ENCODE measurements around the gene H3-3A.

- TF ChIP-seq ZNF274 (IDR thresholded peaks at IDR 0.05; ENCODE audit: low read depth, low read length) = no peak
- no peak for TF ChIP-seq YY1 (IDR thresholded peaks at IDR 0.05; ENCODE audit: insufficient read depth, insufficient read length)
Observed at GRCh38 chr1:226061068-226061840, 1.3 kb upstream of the H3-3A start.
